H1 (cell line): ENCODE data around the gene FOXN3. TPM values are rescaled to one million over a fixed set of nuclear protein-coding genes. Genes with fewer than 3 reads are reported as not detected.

Source experiments
- CTCF ChIA-PET: fragments of 300-600 bp; sonication (Branson Sonifier 250); formaldehyde crosslinking; loops from one replicate; lab custom pipeline; 2021; ENCODE audit not compliant: partially characterized antibody; lab: Charles Lee
- POLR2A ChIA-PET: fragments of 300-600 bp; sonication (Branson Sonifier 250); formaldehyde crosslinking; loops from one replicate; lab custom pipeline; 2021; ENCODE audit warnings: inconsistent platforms; ENCODE audit not compliant: partially characterized antibody; lab: Charles Lee
- DNase-seq, 2 experiments: peaks; one replicate each; pipeline versions ENCODE4 v3.0.0 to v3.0.0-alpha.2; 2010 to 2022; ENCODE audit warnings: low spot score in 2 of 2, low read depth in 1 of 2, mixed read lengths in 1 of 2
- FAIRE-seq: peaks from 2 replicates; lab custom pipeline; 2011; peaks lifted over from hg19 to GRCh38; lab: Jason Lieb, UNC
- H2AFZ ChIP-seq: 2 replicates; pipeline ENCODE4 v1.8.1; 2012; ENCODE audit warnings: low read length, inconsistent platforms
- H2AK5ac ChIP-seq: 2 replicates; pipeline ENCODE4 v1.6.1; 2013; ENCODE audit warnings: low read depth, low read length
- H2BK120ac ChIP-seq: replicated peaks from 2 replicates; pipeline ENCODE3; 2013; ENCODE audit warnings: low read depth, low read length, inconsistent platforms
- H2BK12ac ChIP-seq: 2 replicates; pipeline ENCODE4 v1.6.1; 2013; ENCODE audit warnings: low read depth, low read length
- H2BK15ac ChIP-seq: 2 replicates; pipeline ENCODE4 v1.6.1; 2013; ENCODE audit warnings: low read length
- H2BK20ac ChIP-seq: 2 replicates; pipeline ENCODE4 v1.6.1; 2013; ENCODE audit warnings: low read length
- H2BK5ac ChIP-seq: 2 replicates; pipeline ENCODE4 v1.6.1; 2013; ENCODE audit warnings: low read depth, low read length
- H3K14ac ChIP-seq: 2 replicates; pipeline ENCODE4 v1.6.1; 2013; ENCODE audit warnings: inconsistent platforms; ENCODE audit not compliant: insufficient read length
- H3K18ac ChIP-seq: 2 replicates; pipeline ENCODE4 v1.6.1; 2013; ENCODE audit warnings: low read length; ENCODE audit errors: extremely low read depth
- H3K23ac ChIP-seq: 2 replicates; pipeline ENCODE4 v1.6.1; 2013; ENCODE audit warnings: inconsistent platforms; ENCODE audit not compliant: insufficient read length
- H3K23me2 ChIP-seq: 2 replicates; pipeline ENCODE4 v1.6.1; 2013; ENCODE audit warnings: low read depth, low read length
- H3K27ac ChIP-seq: 2 replicates; pipeline ENCODE4 v1.6.1; 2011; ENCODE audit warnings: low read depth, low read length, inconsistent platforms
- H3K27me3 ChIP-seq, 4 experiments: replicated peaks in 1 of 4; 1 replicate in 1 of 4; 2 replicates in 3 of 4; pipeline versions ENCODE4 v1.6.1 to v1.8.1; 2011 to 2013; ENCODE audit warnings: low read length in 3 of 4, mild to moderate bottlenecking in 3 of 4, inconsistent platforms in 2 of 4, mixed read lengths in 2 of 4, moderate library complexity in 1 of 4; ENCODE audit not compliant: control insufficient read depth in 3 of 4, insufficient read depth in 3 of 4; ENCODE audit errors: extremely low read depth in 1 of 4
- H3K36me3 ChIP-seq, 4 experiments: 2 replicates each; pipeline versions ENCODE4 v1.6.1 to v1.8.1; 2011 to 2013; ENCODE audit warnings: mild to moderate bottlenecking in 4 of 4, low read length in 3 of 4, moderate library complexity in 2 of 4, control low read depth in 1 of 4, inconsistent platforms in 1 of 4; ENCODE audit not compliant: insufficient read depth in 4 of 4, control insufficient read depth in 2 of 4
- H3K4ac ChIP-seq: replicated peaks from 2 replicates; pipeline ENCODE3; 2013; ENCODE audit warnings: low read length, low read depth, mixed read lengths, inconsistent platforms; ENCODE audit not compliant: insufficient read length
- H3K4me1 ChIP-seq, 4 experiments: replicated peaks in 1 of 4; 1 replicate in 1 of 4; 2 replicates in 3 of 4; pipeline versions ENCODE4 v1.6.1 to v1.8.1; 2011 to 2013; ENCODE audit warnings: low read length in 3 of 4, inconsistent platforms in 2 of 4, mixed read lengths in 1 of 4; ENCODE audit not compliant: insufficient read depth in 4 of 4, control insufficient read depth in 3 of 4
- H3K4me2 ChIP-seq, 2 experiments: 2 replicates each; pipeline versions ENCODE4 v1.6.1 to v1.8.1; 2011 to 2013; ENCODE audit warnings: low read depth in 2 of 2, low read length in 2 of 2, control low read depth in 1 of 2, inconsistent platforms in 1 of 2, mild to moderate bottlenecking in 1 of 2; ENCODE audit not compliant: insufficient read depth in 1 of 2
- H3K4me3 ChIP-seq, 4 experiments: fragments of 200-600, 300-600 bp in 1 of 4; sonication (generic), shearing (Covaris generic), sonication (Bioruptor Twin) in 1 of 4; 2 replicates each; pipeline versions ENCODE4 v1.5.1 to v1.8.1; 2011 to 2016; ENCODE audit warnings: low read length in 4 of 4, low read depth in 3 of 4, control low read depth in 2 of 4, inconsistent platforms in 2 of 4, mild to moderate bottlenecking in 2 of 4, mixed read lengths in 1 of 4, moderate library complexity in 1 of 4; ENCODE audit not compliant: insufficient read depth in 2 of 4; ENCODE audit errors: extremely low read depth in 1 of 4
- H3K56ac ChIP-seq: replicated peaks from 2 replicates; pipeline ENCODE3; 2013; ENCODE audit warnings: low read depth, mild to moderate bottlenecking, mixed read lengths, low read length, inconsistent platforms; ENCODE audit not compliant: insufficient read length
- H3K79me1 ChIP-seq: 2 replicates; pipeline ENCODE4 v1.6.1; 2013; ENCODE audit warnings: low read depth, low read length, control low read depth
- H3K79me2 ChIP-seq, 2 experiments: 2 replicates each; pipeline versions ENCODE4 v1.6.1 to v1.8.1; 2012 to 2013; ENCODE audit warnings: low read length in 2 of 2, mild to moderate bottlenecking in 2 of 2, inconsistent platforms in 1 of 2; ENCODE audit not compliant: insufficient read depth in 2 of 2, control insufficient read depth in 1 of 2
- H3K9ac ChIP-seq, 4 experiments: replicated peaks in 1 of 4; 1 replicate in 1 of 4; 2 replicates in 3 of 4; pipeline versions ENCODE4 v1.6.1 to v1.8.1; 2011 to 2013; ENCODE audit warnings: low read depth in 3 of 4, low read length in 3 of 4, control low read depth in 2 of 4, mild to moderate bottlenecking in 2 of 4, moderate library complexity in 2 of 4, inconsistent platforms in 1 of 4; ENCODE audit errors: extremely low read depth in 1 of 4
- H3K9me3 ChIP-seq, 2 experiments: 2 replicates each; pipeline versions ENCODE4 v1.6.1 to v1.8.1; 2012 to 2013; ENCODE audit warnings: mild to moderate bottlenecking in 2 of 2, moderate library complexity in 2 of 2, control low read depth in 1 of 2, inconsistent platforms in 1 of 2, low read depth in 1 of 2, low read length in 1 of 2, mixed read lengths in 1 of 2; ENCODE audit not compliant: insufficient read depth in 2 of 2
- H4K20me1 ChIP-seq, 2 experiments: replicated peaks in 1 of 2; 2 replicates each; pipeline versions ENCODE3 to v1.8.1; 2011 to 2013; ENCODE audit warnings: inconsistent platforms in 2 of 2, low read length in 2 of 2, mild to moderate bottlenecking in 1 of 2; ENCODE audit not compliant: insufficient read depth in 2 of 2, control insufficient read depth in 1 of 2
- H4K5ac ChIP-seq: 2 replicates; pipeline ENCODE4 v1.6.1; 2013; ENCODE audit warnings: low read length, low read depth, mixed read lengths, inconsistent platforms; ENCODE audit not compliant: insufficient read length
- H4K8ac ChIP-seq: 2 replicates; pipeline ENCODE4 v1.8.0; 2013; ENCODE audit warnings: mild to moderate bottlenecking, moderate library complexity, low read length, inconsistent platforms; ENCODE audit not compliant: insufficient read depth; ENCODE audit errors: extremely low read depth
- H4K91ac ChIP-seq: replicated peaks from 2 replicates; pipeline ENCODE3; 2013; ENCODE audit warnings: low read length, mixed read lengths, inconsistent platforms; ENCODE audit not compliant: insufficient read length
- ASH2L ChIP-seq: fragments of 200-600, 300-600 bp; sonication (generic); IDR thresholded peaks from one replicate; pipeline ENCODE4 v1.7.1; 2017; ENCODE audit warnings: low read length
- BCL11A ChIP-seq, 2 experiments: IDR thresholded peaks; one replicate each; pipeline ENCODE4 v1.6.1; 2011; ENCODE audit warnings: low read depth in 2 of 2, low read length in 2 of 2, mild to moderate bottlenecking in 2 of 2
- GABPA ChIP-seq: IDR thresholded peaks from 2 replicates; pipeline ENCODE4 v1.6.1; 2011; ENCODE audit warnings: mild to moderate bottlenecking, low read length, moderate library complexity, borderline replicate concordance; ENCODE audit not compliant: insufficient read depth
- HDAC2 ChIP-seq, 2 experiments: fragments of 300-600 bp in 1 of 2; sonication (generic) in 1 of 2; IDR thresholded peaks; 2 replicates each; pipeline ENCODE4 v1.6.1; 2011 to 2012; ENCODE audit warnings: low read depth in 2 of 2, low read length in 2 of 2, mild to moderate bottlenecking in 2 of 2, moderate library complexity in 2 of 2, borderline replicate concordance in 1 of 2, inconsistent platforms in 1 of 2
- KDM1A ChIP-seq: fragments of 200-600, 300-600 bp; sonication (generic); IDR thresholded peaks from 2 replicates; pipeline ENCODE4 v1.7.1; 2016; ENCODE audit warnings: mild to moderate bottlenecking, low read length, borderline replicate concordance
- MAFK ChIP-seq: IDR thresholded peaks from 2 replicates; pipeline ENCODE4 v1.6.1; 2012; ENCODE audit warnings: low read depth, mild to moderate bottlenecking, improper control_type of control experiment, low read length
- NANOG ChIP-seq: IDR thresholded peaks from 2 replicates; pipeline ENCODE4 v1.6.1; 2011; ENCODE audit warnings: low read length, low read depth, mild to moderate bottlenecking, inconsistent platforms; ENCODE audit not compliant: insufficient read depth, poor library complexity, severe bottlenecking
- RAD21 ChIP-seq, 2 experiments: IDR thresholded peaks in 1 of 2; conservative IDR thresholded peaks in 1 of 2; 2 replicates each; pipeline ENCODE4 v1.6.1; 2011; ENCODE audit warnings: low read depth in 2 of 2, low read length in 2 of 2, improper control_type of control experiment in 1 of 2, inconsistent platforms in 1 of 2, mild to moderate bottlenecking in 1 of 2, moderate library complexity in 1 of 2
- SIN3A ChIP-seq, 2 experiments: IDR thresholded peaks in 1 of 2; conservative IDR thresholded peaks in 1 of 2; 2 replicates each; pipeline ENCODE4 v1.6.1; 2011 to 2012; ENCODE audit warnings: low read length in 2 of 2, improper control_type of control experiment in 1 of 2, low read depth in 1 of 2, mild to moderate bottlenecking in 1 of 2
- SP1 ChIP-seq: IDR thresholded peaks from 2 replicates; pipeline ENCODE4 v1.6.1; 2011; ENCODE audit warnings: low read depth, low read length
- SP2 ChIP-seq: IDR thresholded peaks from 2 replicates; pipeline ENCODE4 v1.6.1; 2012; ENCODE audit warnings: mild to moderate bottlenecking, low read length, inconsistent platforms
- TAF1 ChIP-seq: IDR thresholded peaks from 2 replicates; pipeline ENCODE4 v1.6.1; 2011; ENCODE audit warnings: mild to moderate bottlenecking, low read depth, low read length
- TEAD4 ChIP-seq: IDR thresholded peaks from 2 replicates; pipeline ENCODE4 v1.6.1; 2012; ENCODE audit warnings: low read depth, low read length, inconsistent platforms, mixed read lengths
- WGBS, 2 experiments: shearing (Covaris generic) in 1 of 2; methylation state at CpG; one replicate each; pipeline versions ENCODE4 v1.1.6 to v1.1.7; 2013 to 2015; ENCODE audit warnings: low lambda C conversion rate in 2 of 2, mixed read lengths in 2 of 2, inconsistent platforms in 1 of 2, low coverage in 1 of 2, missing lambda C conversion rate in 1 of 2; ENCODE audit not compliant: insufficient replicate concordance in 2 of 2, insufficient coverage in 1 of 2, insufficient read length in 1 of 2; ENCODE audit errors: extremely low coverage in 1 of 2, missing lambda C conversion rate in 1 of 2; 5-methylcytosine and 5-hydroxymethylcytosine counted together
- polyA plus RNA-seq, 7 experiments: library from polyadenylated mRNA; depleted of rRNA in 3 of 7; stranded (reverse) in 5 of 7; unstranded in 2 of 7; fragments of >200 nt in 5 of 7; fragments of 200-250 nt in 2 of 7; gene quantifications; 1 replicate in 5 of 7; 2 replicates in 1 of 7; 4 replicates in 1 of 7; pipeline versions ENCODE4 v1.2.1 to v1.2.3, GENCODE V29; 2011 to 2013; ENCODE audit warnings: missing spikeins in 2 of 7, mixed read lengths in 2 of 7
- total RNA-seq: library from RNA; stranded (reverse); fragmentation: NEBNext Ultra II Directional; extraction: Animal tissue kit (Norgen Biotek cat#: 25700); gene quantifications from 2 replicates; pipeline ENCODE4 v1.2.1, GENCODE V29; 2021

Gene FOXN3
- total and polyA plus RNA-seq, 2 of the 8 experiments (the other 6 are each of a cell fraction or from before 2014, with no cell fraction given), result 52.6 to 178 TPM

- Histone ChIP-seq H3K4me2 (no peak overlapping the region), H3K9ac (no peak overlapping the region), H2BK15ac (no peak overlapping the region), H2BK12ac (no peak overlapping the region), H2BK5ac (no peak overlapping the region), H2AFZ (no peak overlapping the region), H3K4ac (no peak overlapping the region), H3K9me3 (no peaks in the 10 kb centered on the region), H3K18ac (no peak overlapping the region), H3K79me2 (peaks cover 3 to 92% of the 10 kb centered on the region in 2 experiments; a peak in 3 of 4 replicates), H3K4me3 (no peak overlapping the region), H3K14ac (no peak overlapping the region), H4K8ac (no peak overlapping the region), H3K36me3 (peaks cover 0 to 2% (median 0%) of the 10 kb centered on the region in 4 experiments; a peak in 3 of 8 replicates), H3K56ac (no peak overlapping the region), H2BK120ac (no peak overlapping the region), H3K4me1 (peaks cover 0 to 14% (median 6%) of the 10 kb centered on the region in 4 experiments; a peak in 4 of 7 replicates), H3K79me1 (peaks cover 13% of the 10 kb centered on the region; the same call in 1 of the 2 replicates), H4K20me1 (peaks cover 9 to 13% of the 10 kb centered on the region in 2 experiments), H3K27me3 (no peaks in the 10 kb centered on the region), H4K91ac (no peak overlapping the region), H2BK20ac (no peak overlapping the region), H4K5ac (no peak overlapping the region), H3K27ac (no peak overlapping the region), H3K23me2 (no peaks in the 10 kb centered on the region), H2AK5ac (no peak overlapping the region), H3K23ac (no peak overlapping the region)
- WGBS, 2 experiments, result 83% methylated on average over 3 of the region's 3 CpGs; no CpG with 5 or more reads in 1 of the 2 experiments
- no peak for FAIRE-seq
- POLR2A ChIA-PET, result no interaction called here
- no peak for DNase-seq
- TF ChIP-seq NANOG (no peak), GABPA (no peak), SP1 (no peak), TAF1 (no peak), SIN3A (conservative IDR thresholded peaks at IDR 0.05 in 1 of 2, IDR thresholded peaks at IDR 0.05 in 1 of 2; ENCODE audit: low read depth in 1 of 2, low read length in 2 of 2) (no peak), SP2 (no peak), KDM1A (no peak), ASH2L (no peak), HDAC2 (IDR thresholded peaks at IDR 0.05; ENCODE audit: borderline replicate concordance in 1 of 2, low read depth in 2 of 2, low read length in 2 of 2) (no peak), BCL11A (IDR thresholded peaks at IDR 0.05; ENCODE audit: low read depth in 2 of 2, low read length in 2 of 2) (no peak), MAFK (no peak), TEAD4 (no peak), RAD21 (IDR thresholded peaks at IDR 0.05 in 1 of 2, conservative IDR thresholded peaks at IDR 0.05 in 1 of 2; ENCODE audit: low read depth in 2 of 2, low read length in 2 of 2) (no peak; a peak in 1 of 4 replicates)
- CTCF ChIA-PET, result interaction anchor here (1.4 to 2.8 kb wide), 4 partner anchors 9 to 74 kb away, joined by 3 to 12 read pairs (median 8); no protein-coding TSS in a partner anchor
These were observed 166.0 kb downstream of the FOXN3 start for GRCh38 chr14:89251061-89251460.
